Mucosa of descending colon (tissue), 3 donors: Measurements from ENCODE around the gene CHAC1. TPM values are rescaled to one million over a fixed set of nuclear protein-coding genes. Genes with fewer than 3 reads are reported as not detected.
A peak's percentile ranks its signal among the peaks of the same experiment; 100 is the strongest.

ENCODE experiments used
- ATAC-seq: fragments of 200-7000 bp; cut with Tn5 transposase; one replicate; pipeline ENCODE4 v1.9.1; 2020; ENCODE audit warnings: mild to moderate bottlenecking, moderate library complexity
- DNase-seq, 3 donors: peaks; one replicate each; pipeline ENCODE4 v3.0.0-alpha.2; 2020
- H3K36me3 ChIP-seq: fragments of 200-600 bp; one replicate; pipeline ENCODE4 v1.8.0; 2021; ENCODE audit warnings: low read depth, mild to moderate bottlenecking
- H3K4me1 ChIP-seq: fragments of 200-600 bp; one replicate; pipeline ENCODE4 v1.8.0; 2021; ENCODE audit warnings: low read depth, mild to moderate bottlenecking
- H3K4me3 ChIP-seq: fragments of 200-600 bp; one replicate; pipeline ENCODE4 v1.8.0; 2021; ENCODE audit warnings: mild to moderate bottlenecking
- H3K9me3 ChIP-seq: fragments of 200-600 bp; one replicate; pipeline ENCODE4 v1.8.0; 2021; ENCODE audit warnings: mild to moderate bottlenecking
- CTCF ChIP-seq: fragments of 200-600 bp; IDR thresholded peaks from one replicate; pipeline ENCODE4 v1.8.0; 2022; ENCODE audit warnings: antibody characterized with exemption, mild to moderate bottlenecking
- intact Hi-C, 2 donors: fragments of 100-400 bp; cut with DNase I in 1 of 2; cut with micrococcal nuclease in 1 of 2; formaldehyde crosslinking; loops; one replicate each; pipeline versions ENCODE4 v1.11.0 to v1.11.1; 2022; cut with DNase I, micrococcal nuclease
- total RNA-seq, 3 donors: library from RNA; stranded (reverse); fragmentation: NEBNext Ultra II Directional in 2 of 3; extraction: Animal tissue kit (Norgen Biotek cat#: 25700) in 2 of 3; gene quantifications; one replicate each; pipeline versions ENCODE4 v1.2.1 to v1.2.4, GENCODE V29; 2021 to 2023
- donor health status: DM: no; HTN: no; CAD: no; lungs with moderate emphysema.
- donor health status: DM: no; HTN: no; CAD: no.
- donor health status: DM: no; HTN: yes; CAD: no.

CHAC1 gene
- total RNA-seq, 3 donors from 2014 or later: 0.69 to 3.1 (median 2.6) TPM

GRCh38 chr15:40918146-40918798, 35.0 kb upstream of the CHAC1 start:
- H3K4me1 ChIP-seq: peaks cover 10% of the 10 kb centered on the region
- no peak for DNase-seq
- intact Hi-C loops: no loop called here

GRCh38 chr15:40918799-40919392, 34.4 kb upstream of the CHAC1 start:
- H3K9me3 ChIP-seq: no peaks in the 10 kb centered on the region
- intact Hi-C loops: no loop called here
- H3K4me3 ChIP-seq: no peak overlapping the region
- ATAC-seq (no peak), DNase-seq (no peak)
- TF ChIP-seq CTCF: no peak
- no peaks in the 10 kb centered on the region for H3K36me3 ChIP-seq
- peaks cover 12% of the 10 kb centered on the region for H3K4me1 ChIP-seq

More at GRCh38 chr15:40918146-40918798, 35.0 kb upstream of the CHAC1 start:
- H3K9me3 ChIP-seq: no peaks in the 10 kb centered on the region
- no peak overlapping the region for H3K4me3 ChIP-seq
- TF ChIP-seq CTCF: no peak
- H3K36me3 ChIP-seq: no peaks in the 10 kb centered on the region
- ATAC-seq: peak; percentile 29

DNA sequence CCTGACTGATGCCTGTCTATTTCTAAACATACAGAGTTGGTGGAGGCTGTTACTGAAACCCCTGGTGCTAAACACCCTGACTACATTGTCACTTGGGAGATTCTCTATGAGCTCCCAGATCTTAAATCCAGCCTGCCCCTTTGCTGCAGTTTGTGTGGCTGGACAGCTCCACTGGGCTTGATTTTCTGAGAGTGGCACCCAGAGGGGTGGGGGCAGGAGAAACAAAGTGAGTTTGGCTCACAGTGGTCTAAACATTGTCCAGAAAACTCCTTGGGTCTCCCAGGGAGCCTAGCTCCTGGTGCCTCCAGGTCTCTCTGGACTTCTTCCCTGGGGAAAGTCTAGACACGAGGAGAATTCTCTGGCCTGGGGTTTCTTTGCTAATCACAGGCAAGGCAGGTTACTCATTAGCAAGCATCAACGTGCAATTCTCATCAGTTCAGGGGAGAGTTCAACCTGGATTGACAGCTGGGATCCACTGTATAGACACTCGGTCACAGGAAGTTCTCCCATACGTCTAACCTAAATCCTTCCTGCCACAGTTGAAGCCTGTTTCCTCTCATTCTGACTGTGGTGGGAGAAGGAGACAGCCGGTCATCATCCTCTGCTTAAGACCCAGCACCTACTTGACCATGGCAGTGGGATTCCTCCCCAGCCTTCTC, 31.2 kb upstream of the CHAC1 start:
- Histone ChIP-seq H3K4me3 (no peak overlapping the region), H3K9me3 (no peaks in the 10 kb centered on the region), H3K36me3 (no peaks in the 10 kb centered on the region), H3K4me1 (peaks cover 30% of the 10 kb centered on the region)
- intact Hi-C loops: no loop called here
- ATAC-seq (peak; percentile 40), DNase-seq (no peak)
- TF ChIP-seq CTCF: no peak

- no peak overlapping the region for H3K4me3 ChIP-seq
- peaks cover 35% of the 10 kb centered on the region for H3K4me1 ChIP-seq
- peak; percentile 9 for ATAC-seq
- no peaks in the 10 kb centered on the region for H3K9me3 ChIP-seq
- intact Hi-C loops: no loop called here
- no peaks in the 10 kb centered on the region for H3K36me3 ChIP-seq
- no peak for TF ChIP-seq CTCF
- DNase-seq: no peak
Observed at GRCh38 chr15:40922608-40923005, 30.7 kb upstream of the CHAC1 start.

DNA sequence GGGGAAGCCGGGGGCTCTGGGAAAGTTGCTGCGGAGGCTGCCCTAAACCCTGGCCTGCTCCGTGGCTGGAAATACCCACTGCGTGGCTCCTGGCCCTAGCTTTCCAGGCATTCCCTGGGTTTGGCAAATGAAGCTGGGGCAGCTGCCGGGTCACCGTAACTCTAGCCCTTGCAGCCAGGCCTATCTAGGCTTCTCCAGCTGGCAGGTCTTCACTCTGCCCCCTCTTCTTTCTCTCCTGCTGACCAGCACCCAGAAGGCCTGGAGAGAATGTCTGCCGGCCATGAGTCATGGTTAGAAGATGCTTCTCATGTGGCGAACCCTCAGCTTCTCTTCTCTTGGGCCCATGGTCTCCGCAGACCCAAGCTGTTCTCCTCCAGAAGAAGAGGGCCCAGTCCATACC, 29.7 kb upstream of the CHAC1 start:
- DNase-seq (no peak), ATAC-seq (no peak)
- no peaks in the 10 kb centered on the region for H3K9me3 ChIP-seq
- TF ChIP-seq CTCF: no peak
- H3K4me1 ChIP-seq: peaks cover 44% of the 10 kb centered on the region
- no peaks in the 10 kb centered on the region for H3K36me3 ChIP-seq
- H3K4me3 ChIP-seq: no peak overlapping the region
- intact Hi-C loops: no loop called here
